ENCODE measurements around the gene EXOC4.

The EXOC4 gene

GRCh38 chr7:133303931-133304330 lies 51.1 kb downstream of the EXOC4 start:
- TF ChIP-seq, protein P1, sequence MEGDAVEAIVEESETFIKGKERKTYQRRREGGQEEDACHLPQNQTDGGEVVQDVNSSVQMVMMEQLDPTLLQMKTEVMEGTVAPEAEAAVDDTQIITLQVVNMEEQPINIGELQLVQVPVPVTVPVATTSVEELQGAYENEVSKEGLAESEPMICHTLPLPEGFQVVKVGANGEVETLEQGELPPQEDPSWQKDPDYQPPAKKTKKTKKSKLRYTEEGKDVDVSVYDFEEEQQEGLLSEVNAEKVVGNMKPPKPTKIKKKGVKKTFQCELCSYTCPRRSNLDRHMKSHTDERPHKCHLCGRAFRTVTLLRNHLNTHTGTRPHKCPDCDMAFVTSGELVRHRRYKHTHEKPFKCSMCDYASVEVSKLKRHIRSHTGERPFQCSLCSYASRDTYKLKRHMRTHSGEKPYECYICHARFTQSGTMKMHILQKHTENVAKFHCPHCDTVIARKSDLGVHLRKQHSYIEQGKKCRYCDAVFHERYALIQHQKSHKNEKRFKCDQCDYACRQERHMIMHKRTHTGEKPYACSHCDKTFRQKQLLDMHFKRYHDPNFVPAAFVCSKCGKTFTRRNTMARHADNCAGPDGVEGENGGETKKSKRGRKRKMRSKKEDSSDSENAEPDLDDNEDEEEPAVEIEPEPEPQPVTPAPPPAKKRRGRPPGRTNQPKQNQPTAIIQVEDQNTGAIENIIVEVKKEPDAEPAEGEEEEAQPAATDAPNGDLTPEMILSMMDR (IDR thresholded peaks at IDR 0.05): no peak

GRCh38 chr7:133309333-133309732 lies 56.5 kb downstream of the EXOC4 start:
- TF ChIP-seq, protein P1 (IDR thresholded peaks at IDR 0.05): no peak

- TF ChIP-seq, protein P1 (IDR thresholded peaks at IDR 0.05): no peak
Observed at GRCh38 chr7:133310232-133310862, 57.5 kb downstream of the EXOC4 start.

GRCh38 chr7:133313575-133313974 lies 60.7 kb downstream of the EXOC4 start:
- TF ChIP-seq, protein P1 (IDR thresholded peaks at IDR 0.05): no peak

DNA sequence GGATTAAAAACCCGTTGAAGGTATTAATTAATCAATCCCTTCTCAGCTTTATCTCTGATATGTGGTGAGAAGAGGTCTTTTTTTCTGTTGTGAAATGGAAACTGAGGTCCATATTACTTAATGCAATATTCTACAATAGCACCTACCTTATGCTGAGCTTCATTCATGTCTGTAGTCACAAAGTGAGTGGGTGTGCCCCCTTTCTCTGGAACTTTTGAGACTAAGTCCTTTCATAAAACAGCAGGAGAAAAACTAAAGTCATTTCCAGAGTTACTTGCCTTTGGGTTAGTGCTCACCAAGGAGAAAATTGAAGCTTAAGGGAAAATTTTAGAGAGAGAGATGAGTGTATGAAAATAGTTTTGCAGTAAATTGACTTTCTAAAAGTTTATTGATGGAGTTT lies 61.2 kb downstream of the EXOC4 start:
- TF ChIP-seq, protein P1 (IDR thresholded peaks at IDR 0.05): no peak

DNA sequence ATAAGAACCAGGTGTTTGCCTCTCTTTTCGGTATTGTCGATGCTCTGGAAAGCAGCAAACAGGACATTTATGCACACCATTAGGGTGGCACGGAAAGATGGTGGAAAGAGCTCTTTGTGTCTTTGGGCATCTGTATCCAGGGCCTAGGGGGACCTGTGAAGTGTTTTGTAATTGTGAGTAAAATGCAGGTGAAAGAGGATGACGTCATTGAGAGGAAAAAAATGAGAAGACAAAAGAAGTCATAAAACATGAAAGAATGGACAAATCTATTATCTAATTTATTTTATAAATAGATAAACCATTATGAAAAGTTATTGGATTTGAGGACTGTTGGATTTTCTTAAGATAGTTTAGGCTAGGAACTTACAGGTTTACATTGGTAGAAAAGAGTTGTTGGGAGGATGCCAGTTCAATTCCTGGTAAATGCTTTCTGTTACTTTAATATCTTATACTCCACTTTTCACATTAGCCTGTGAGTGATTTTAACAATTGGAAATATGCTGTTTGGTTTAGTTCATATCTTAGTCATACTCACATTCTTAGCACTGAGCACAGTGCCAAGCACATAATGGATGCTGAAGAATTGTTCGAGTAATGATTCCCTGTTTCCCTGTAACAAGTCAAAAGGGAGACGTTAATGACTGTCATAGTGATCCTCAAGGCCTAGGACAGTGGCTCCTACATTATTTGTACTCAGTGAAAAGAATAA lies 62.6 kb downstream of the EXOC4 start:
- TF ChIP-seq, protein P1 (IDR thresholded peaks at IDR 0.05): no peak

DNA sequence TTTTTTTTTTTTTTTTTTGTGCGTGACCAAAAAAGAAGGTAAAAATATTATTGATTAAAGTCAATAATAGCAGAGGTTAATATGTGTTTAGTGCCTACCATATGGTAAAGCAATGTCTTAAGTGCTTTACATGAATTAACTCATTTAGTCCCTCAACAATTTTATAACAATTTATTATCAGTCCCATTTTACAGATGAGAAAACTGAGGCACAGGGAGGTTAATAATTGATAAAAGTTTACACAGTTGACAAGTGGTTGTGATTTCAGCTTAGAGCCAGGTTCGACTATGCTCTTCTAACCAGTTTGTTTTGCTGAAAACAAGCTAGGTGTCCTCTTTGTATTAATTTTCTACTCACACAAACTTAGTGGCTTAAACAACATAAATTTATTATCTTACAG lies 67.0 kb downstream of the EXOC4 start:
- TF ChIP-seq, protein P1 (IDR thresholded peaks at IDR 0.05): no peak

Data from LNCAP (cell line).